ENCODE results near the gene MT1X. TPM values are rescaled to one million over a fixed set of nuclear protein-coding genes. Genes with fewer than 3 reads are reported as not detected.

MT1X gene
- total and polyA plus RNA-seq, 2 of the 13 experiments (the other 11 are each of a cell fraction or from before 2014, with no cell fraction given): 19.7 to 288 TPM

DNA sequence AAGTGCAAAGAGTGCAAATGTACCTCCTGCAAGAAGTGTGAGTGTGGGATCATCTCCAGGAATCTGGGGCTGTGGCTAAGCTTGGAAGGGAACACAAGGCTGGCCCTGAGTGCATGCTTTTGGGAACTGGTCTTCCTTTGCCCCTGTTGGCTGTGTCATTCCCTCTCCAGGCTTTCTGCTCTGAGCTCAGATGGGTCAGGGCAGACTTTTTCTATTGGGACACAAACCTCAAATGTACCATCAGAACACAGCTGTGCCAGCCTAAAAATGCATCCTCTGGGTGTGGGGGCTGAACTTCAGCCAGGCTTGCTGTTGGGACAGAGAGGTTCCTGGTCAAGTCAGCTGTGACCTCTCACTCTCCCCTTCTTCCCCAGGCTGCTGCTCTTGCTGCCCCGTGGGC is 29.7 kb upstream of the MT1X start (continued):
- TF ChIP-seq, protein P1, sequence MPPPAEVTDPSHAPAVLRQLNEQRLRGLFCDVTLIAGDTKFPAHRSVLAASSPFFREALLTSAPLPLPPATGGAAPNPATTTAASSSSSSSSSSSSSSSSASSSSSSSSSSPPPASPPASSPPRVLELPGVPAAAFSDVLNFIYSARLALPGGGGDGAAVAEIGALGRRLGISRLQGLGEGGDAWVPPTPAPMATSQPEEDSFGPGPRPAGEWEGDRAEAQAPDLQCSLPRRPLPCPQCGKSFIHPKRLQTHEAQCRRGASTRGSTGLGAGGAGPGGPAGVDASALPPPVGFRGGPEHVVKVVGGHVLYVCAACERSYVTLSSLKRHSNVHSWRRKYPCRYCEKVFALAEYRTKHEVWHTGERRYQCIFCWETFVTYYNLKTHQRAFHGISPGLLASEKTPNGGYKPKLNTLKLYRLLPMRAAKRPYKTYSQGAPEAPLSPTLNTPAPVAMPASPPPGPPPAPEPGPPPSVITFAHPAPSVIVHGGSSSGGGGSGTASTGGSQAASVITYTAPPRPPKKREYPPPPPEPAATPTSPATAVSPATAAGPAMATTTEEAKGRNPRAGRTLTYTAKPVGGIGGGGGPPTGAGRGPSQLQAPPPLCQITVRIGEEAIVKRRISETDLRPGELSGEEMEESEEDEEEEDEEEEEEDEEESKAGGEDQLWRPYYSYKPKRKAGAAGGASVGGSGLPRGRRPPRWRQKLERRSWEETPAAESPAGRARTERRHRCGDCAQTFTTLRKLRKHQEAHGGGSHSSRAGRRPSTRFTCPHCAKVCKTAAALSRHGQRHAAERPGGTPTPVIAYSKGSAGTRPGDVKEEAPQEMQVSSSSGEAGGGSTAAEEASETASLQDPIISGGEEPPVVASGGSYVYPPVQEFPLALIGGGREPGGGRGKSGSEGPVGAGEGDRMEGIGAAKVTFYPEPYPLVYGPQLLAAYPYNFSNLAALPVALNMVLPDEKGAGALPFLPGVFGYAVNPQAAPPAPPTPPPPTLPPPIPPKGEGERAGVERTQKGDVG (CRISPR knock-in tag; IDR thresholded peaks at IDR 0.05; ENCODE audit: borderline replicate concordance): no peak
- no peak for TF ChIP-seq NR2C2 (CRISPR knock-in tag; IDR thresholded peaks at IDR 0.05; ENCODE audit: borderline replicate concordance)
- no peak for TF ChIP-seq KAT2B (IDR thresholded peaks at IDR 0.05; ENCODE audit: borderline replicate concordance, low read depth, low read length)
- TF ChIP-seq CENPX (CRISPR knock-in tag; IDR thresholded peaks at IDR 0.05): no peak
- TF ChIP-seq RAD21 (CRISPR knock-in tag; IDR thresholded peaks at IDR 0.05): no peak
- TF ChIP-seq YEATS2 (CRISPR knock-in tag; IDR thresholded peaks at IDR 0.05; ENCODE audit: borderline replicate concordance): no peak
- TF ChIP-seq, protein P2, sequence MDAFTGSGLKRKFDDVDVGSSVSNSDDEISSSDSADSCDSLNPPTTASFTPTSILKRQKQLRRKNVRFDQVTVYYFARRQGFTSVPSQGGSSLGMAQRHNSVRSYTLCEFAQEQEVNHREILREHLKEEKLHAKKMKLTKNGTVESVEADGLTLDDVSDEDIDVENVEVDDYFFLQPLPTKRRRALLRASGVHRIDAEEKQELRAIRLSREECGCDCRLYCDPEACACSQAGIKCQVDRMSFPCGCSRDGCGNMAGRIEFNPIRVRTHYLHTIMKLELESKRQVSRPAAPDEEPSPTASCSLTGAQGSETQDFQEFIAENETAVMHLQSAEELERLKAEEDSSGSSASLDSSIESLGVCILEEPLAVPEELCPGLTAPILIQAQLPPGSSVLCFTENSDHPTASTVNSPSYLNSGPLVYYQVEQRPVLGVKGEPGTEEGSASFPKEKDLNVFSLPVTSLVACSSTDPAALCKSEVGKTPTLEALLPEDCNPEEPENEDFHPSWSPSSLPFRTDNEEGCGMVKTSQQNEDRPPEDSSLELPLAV (CRISPR knock-in tag; conservative IDR thresholded peaks at IDR 0.05; ENCODE audit: low read depth): no peak

DNA sequence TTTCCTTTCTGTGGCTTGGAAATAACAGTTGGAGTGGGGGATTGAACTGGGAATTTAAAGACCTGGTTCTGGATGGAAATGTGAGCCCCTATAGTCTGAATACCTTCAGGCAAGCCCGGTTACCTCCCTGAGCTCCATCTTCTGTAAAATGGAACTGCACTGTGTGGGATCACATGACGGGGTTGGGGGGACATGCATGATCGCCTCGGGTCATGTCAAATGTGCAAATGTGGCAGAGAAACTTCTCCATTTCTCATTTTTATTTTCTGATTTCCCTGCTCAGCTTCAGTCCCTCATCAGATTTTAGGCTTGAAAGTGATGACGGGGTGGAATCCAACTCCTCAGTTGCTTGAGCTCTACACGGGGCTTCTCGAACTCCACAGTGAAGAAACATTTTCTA is 29.1 kb upstream of the MT1X start:
- Histone ChIP-seq H3K27ac (ENCODE audit: extremely low read length, insufficient read depth, low read length) (no peak overlapping the region), H4K20me1 (ENCODE audit: insufficient read depth, low read length) (no peaks in the 10 kb centered on the region), H3K36me3 (replicated peaks in 1 of 2; ENCODE audit: control insufficient read depth in 1 of 2, insufficient read depth in 2 of 2, low read length in 2 of 2) (no peaks in the 10 kb centered on the region), H3K9me3 (ENCODE audit: low read length) (no peaks in the 10 kb centered on the region), H2AFZ (ENCODE audit: low read length) (no peak overlapping the region), H3K9ac (ENCODE audit: insufficient read depth, low read depth, low read length) (no peak overlapping the region), H3K4me1 (ENCODE audit: insufficient read depth, low read length) (peaks cover 22% of the 10 kb centered on the region), H3K4me3 (replicated peaks in 1 of 3; ENCODE audit: insufficient read depth in 1 of 3, low read depth in 2 of 3, low read length in 3 of 3) (no peak overlapping the region), H3K4me2 (ENCODE audit: low read depth, low read length) (no peak overlapping the region), H3K27me3 (ENCODE audit: control insufficient read depth in 1 of 2, insufficient read depth in 2 of 2, low read length in 2 of 2) (peaks cover 2 to 26% of the 10 kb centered on the region in 2 experiments; a peak in 3 of 5 replicates), H3K79me2 (ENCODE audit: insufficient read depth, low read length) (no peaks in the 10 kb centered on the region)
- POLR2A ChIA-PET: no interaction called here
- 40% methylated on average over 7 of the region's 7 CpGs for WGBS (ENCODE audit: low lambda C conversion rate)
- intact Hi-C loops (cut with micrococcal nuclease; ENCODE audit: unreplicated experiment): loop anchor here (10.0 kb wide), 1 partner anchor 48 kb away; the partner anchor contains the start of gene MT2A
- DNase-seq (ENCODE audit: low spot score): no peak
- in situ Hi-C loops (cut with HindIII; ENCODE audit: extremely low pct_ligation_motif_present, low pct_unique_long_range_greater_than_20kb): no loop called here
- BruUV-seq (replicated peaks): no TSS peak
- no peak for TF ChIP-seq SALL2 (CRISPR knock-in tag; IDR thresholded peaks at IDR 0.05)
- TF ChIP-seq NRL (CRISPR knock-in tag; IDR thresholded peaks at IDR 0.05; ENCODE audit: borderline replicate concordance): no peak
- no peak for TF ChIP-seq ZNF614 (CRISPR knock-in tag; IDR thresholded peaks at IDR 0.05; ENCODE audit: borderline replicate concordance)
- TF ChIP-seq, protein P3, sequence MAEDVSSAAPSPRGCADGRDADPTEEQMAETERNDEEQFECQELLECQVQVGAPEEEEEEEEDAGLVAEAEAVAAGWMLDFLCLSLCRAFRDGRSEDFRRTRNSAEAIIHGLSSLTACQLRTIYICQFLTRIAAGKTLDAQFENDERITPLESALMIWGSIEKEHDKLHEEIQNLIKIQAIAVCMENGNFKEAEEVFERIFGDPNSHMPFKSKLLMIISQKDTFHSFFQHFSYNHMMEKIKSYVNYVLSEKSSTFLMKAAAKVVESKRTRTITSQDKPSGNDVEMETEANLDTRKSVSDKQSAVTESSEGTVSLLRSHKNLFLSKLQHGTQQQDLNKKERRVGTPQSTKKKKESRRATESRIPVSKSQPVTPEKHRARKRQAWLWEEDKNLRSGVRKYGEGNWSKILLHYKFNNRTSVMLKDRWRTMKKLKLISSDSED (CRISPR knock-in tag; IDR thresholded peaks at IDR 0.05): no peak
- FAIRE-seq: no peak
- CTCF ChIA-PET (ENCODE audit: low intra/inter-chr PET ratio, low total read pairs): no interaction called here
- no peak for ATAC-seq

All from HepG2 (cell line).